Measurements from ENCODE around the gene PBX2.
"Not testable (repeated sequence)": the region's sequence is repeated elsewhere in the genome, so short reads cannot be mapped to it uniquely, and the experiment has no call there.

PBX2 gene

DNA sequence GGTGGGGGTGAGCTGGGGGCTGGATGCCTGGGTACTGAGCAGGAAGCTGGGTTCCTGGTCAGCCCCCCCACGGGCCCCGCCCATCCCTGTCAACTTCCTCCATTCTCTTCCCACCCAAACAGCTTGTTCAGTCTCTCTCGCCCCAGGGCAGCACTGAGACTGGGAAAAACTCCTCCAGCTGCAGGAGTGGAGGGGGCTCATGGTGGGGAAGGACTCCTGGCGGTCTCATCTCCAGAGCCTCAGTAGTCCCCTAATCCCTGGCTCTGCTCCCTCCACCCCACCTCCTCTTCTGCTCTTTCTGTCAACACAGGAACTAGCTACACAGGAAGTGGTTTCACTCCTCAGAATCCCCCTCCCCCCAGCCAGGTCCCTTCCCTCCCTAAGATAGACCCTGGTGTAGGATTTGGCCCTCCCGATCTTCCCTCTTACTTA is 2.6 kb upstream of the PBX2 start, which contains the start of gene GPSM3:
Gene GPSM3, minus strand, starts transcription at position 36 of the 432 bp plus-strand sequence. CDS start 130 bp downstream, outside the sequence.
- no peak within 1 kb of the TSS for H3K27ac ChIP-seq

DNA sequence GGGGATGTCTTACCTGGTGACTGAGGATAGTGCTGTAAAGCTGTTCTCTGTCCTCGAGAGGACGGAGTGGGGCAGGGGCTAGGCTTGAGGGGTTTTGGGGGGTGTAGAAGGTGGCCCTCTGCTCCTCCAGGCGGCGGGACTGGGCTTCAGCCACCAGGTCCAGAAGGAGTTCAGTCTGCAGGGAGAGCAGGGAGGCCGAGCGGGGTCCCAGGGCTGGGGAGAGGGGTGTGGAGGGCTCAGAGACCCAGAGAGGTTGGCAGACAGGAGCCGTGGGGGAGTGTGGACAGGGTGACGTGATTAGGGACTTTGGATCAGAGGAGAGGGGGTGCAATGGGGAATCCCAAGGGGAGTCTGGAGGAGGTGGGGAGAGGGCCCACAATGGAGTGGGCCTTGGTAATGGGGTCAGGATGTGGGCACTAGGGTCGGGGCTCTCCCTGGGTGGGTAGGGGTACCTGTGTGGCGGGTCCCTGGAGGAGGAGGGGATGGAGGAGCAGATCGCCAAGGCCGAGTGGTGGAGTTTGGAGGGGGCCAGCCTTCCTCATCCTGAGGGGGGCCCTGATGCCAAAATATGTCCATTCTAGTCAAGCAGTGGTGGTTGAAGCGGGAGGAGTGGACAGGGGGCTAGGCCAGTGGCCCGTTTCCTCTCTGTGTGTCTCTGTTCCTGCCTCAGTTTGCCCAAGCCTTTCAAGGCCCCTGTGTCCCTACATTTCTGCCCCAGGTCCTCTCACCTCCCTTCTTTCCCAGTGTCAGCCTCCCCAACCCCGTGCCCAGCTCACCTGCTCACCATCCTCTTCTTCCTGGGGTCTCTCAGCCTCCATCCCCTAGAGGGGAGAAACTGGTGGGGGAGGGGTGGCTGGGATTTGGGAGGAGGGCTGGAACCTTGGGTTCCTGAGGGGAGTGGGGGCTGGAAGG is 1.9 kb upstream of the PBX2 start:
- no peak for TF ChIP-seq CTCF (conservative IDR thresholded peaks at IDR 0.05)
- H3K27ac ChIP-seq, result no peak overlapping the region

More for the DNA sequence above, 2.6 kb upstream of the PBX2 start, which contains the start of gene GPSM3:
- TF ChIP-seq ZFX (IDR thresholded peaks at IDR 0.05) (no peak), CTCF (conservative IDR thresholded peaks at IDR 0.05) (no peak)

DNA sequence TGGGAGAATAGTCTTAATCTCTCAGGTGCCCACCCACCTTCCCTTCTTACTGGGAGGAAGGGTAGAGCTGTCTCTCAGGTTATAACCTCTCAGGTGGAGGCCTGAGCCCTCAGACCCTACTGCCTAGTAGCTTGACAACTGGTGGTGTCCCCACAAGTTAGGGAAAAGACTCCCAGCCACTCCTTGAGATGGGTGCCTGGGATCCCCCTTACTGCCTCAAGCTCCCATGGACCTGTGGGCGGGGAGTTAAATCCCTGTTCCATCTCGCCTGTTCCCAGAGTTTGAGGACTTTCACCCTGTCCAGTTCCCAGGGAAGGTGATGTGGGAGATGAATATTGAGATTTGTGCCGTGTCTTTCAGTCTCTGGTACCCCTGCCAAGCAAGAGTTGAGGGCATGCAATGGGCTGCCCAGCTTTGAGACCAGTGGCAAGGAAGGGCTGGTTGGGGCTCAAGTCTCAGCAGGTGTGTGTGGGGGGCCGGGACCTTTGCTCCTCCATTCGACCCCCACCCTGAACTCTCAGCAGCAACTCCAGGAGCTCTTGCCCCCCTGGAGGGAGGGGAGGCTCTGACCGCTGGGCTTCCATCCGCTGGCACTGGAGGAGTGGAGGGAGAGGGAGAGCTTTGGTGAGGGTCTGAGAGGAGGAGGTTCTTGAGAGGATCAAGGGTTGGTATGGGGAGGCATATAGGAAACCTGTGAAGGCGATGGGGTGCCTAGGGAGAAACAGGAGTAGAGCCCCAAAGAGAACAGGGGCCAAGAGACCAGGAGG is 1.1 kb upstream of the PBX2 start:
- TF ChIP-seq CTCF (conservative IDR thresholded peaks at IDR 0.05) (no peak), ZFX (IDR thresholded peaks at IDR 0.05) (no peak)
- peak overlapping the region; percentile 73 for H3K27ac ChIP-seq

GRCh38 chr6:32189742-32190053 is 304 bp downstream of the PBX2 start:
- TF ChIP-seq CTCF (conservative IDR thresholded peaks at IDR 0.05) (no peak), ZFX (IDR thresholded peaks at IDR 0.05) (no peak)
- H3K27ac ChIP-seq, result peak overlapping the region; percentile 73

DNA sequence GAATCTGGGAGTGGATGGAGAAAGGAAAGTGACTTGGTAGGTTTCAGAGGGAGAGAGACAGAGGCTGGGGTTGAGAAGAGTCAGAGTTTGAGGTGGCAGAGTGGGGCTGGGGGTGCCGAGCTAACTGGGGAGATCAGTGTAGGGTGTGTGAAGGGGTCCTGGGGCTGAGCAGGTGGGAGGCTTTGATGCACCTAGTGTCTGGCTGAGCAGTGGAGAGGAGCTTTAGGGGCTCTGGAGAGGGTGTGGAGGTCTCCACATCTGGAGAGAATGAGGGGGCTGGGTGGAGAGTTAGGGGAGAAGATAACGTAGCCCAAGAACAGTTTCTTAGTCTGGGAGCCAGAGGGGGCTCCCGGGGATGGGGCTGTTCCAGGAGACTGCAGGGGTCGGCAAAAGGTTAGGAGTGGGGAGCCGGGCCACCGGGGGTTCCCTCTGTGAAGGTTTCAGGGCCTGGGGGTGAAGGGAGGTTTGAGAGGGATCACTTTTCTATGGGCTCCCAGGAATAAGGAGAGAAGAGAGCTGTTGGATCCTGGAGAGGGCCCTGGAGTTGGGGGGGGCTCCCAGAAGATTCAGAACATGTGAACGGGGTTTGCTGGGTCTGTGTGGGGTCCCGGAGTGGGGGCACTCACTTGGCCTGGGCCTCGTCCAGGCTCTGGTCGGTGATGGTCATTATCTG is 797 bp downstream of the PBX2 start:
- TF ChIP-seq ZFX (IDR thresholded peaks at IDR 0.05) (no peak), CTCF (conservative IDR thresholded peaks at IDR 0.05) (no peak)
- H3K27ac ChIP-seq, result peak overlapping the region; percentile 73

- TF ChIP-seq ZFX (IDR thresholded peaks at IDR 0.05) (no peak), CTCF (conservative IDR thresholded peaks at IDR 0.05) (no peak)
- peak overlapping the region; percentile 73; the same call in 1 of the 2 replicates for H3K27ac ChIP-seq
Measured at GRCh38 chr6:32188381-32189068, 1.5 kb downstream of the PBX2 start.

GRCh38 chr6:32187725-32188380 is 2.1 kb downstream of the PBX2 start:
- H3K27ac ChIP-seq, result not testable (repeated sequence)
